SK-N-SH treated with all-trans-retinoic acid at 6 μM for 48 hours (cell line): ENCODE results near the gene C1QL2.

Source experiments
- ATAC-seq: fragments of 200-7000 bp; cut with Tn5 transposase; 3 replicates; pipeline ENCODE4 v1.9.1; 2020; ENCODE audit warnings: mild to moderate bottlenecking, moderate library complexity
- ARNTL ChIP-seq: fragments of 450-650 bp; formaldehyde crosslinking; IDR thresholded peaks from 2 replicates; pipeline ENCODE4 v1.5.0; 2020; ENCODE audit warnings: low read depth, mild to moderate bottlenecking, moderate library complexity, borderline replicate concordance
- BACH2 ChIP-seq: fragments of 250-450 bp; sonication (Bioruptor Pico); IDR thresholded peaks from 2 replicates; pipeline ENCODE4 v1.9.0; 2021; ENCODE audit warnings: mild to moderate bottlenecking, borderline replicate concordance
- CSDC2 ChIP-seq: fragments of 250-450 bp; sonication (Bioruptor Pico); IDR thresholded peaks from 2 replicates; pipeline ENCODE4 v1.5.0; 2020; ENCODE audit warnings: mild to moderate bottlenecking, moderate library complexity
- ESRRG ChIP-seq: fragments of 250-450 bp; sonication (Bioruptor Pico); IDR thresholded peaks from 2 replicates; pipeline ENCODE4 v1.6.1; 2021; ENCODE audit warnings: mild to moderate bottlenecking
- GLIS3 ChIP-seq: fragments of 250-450 bp; sonication (Bioruptor Pico); IDR thresholded peaks from 2 replicates; pipeline ENCODE4 v1.5.0; 2020; ENCODE audit warnings: mild to moderate bottlenecking, moderate library complexity
- OSR1 ChIP-seq: fragments of 250-450 bp; sonication (Bioruptor Pico); IDR thresholded peaks from 2 replicates; pipeline ENCODE4 v1.8.0; 2022; ENCODE audit warnings: moderate library complexity, mild to moderate bottlenecking, inconsistent platforms
- PPARA ChIP-seq: fragments of 250-450 bp; sonication (Bioruptor Pico); IDR thresholded peaks from 2 replicates; pipeline ENCODE4 v1.5.0; 2020; ENCODE audit warnings: mild to moderate bottlenecking, borderline replicate concordance
- RARB ChIP-seq: fragments of 250-450 bp; sonication (Bioruptor Pico); IDR thresholded peaks from 2 replicates; pipeline ENCODE4 v1.8.0; 2021; ENCODE audit warnings: mild to moderate bottlenecking, moderate library complexity
- SNAI2 ChIP-seq: fragments of 250-450 bp; sonication (Bioruptor Pico); IDR thresholded peaks from 2 replicates; pipeline ENCODE4 v1.5.0; 2020; ENCODE audit warnings: mild to moderate bottlenecking, moderate library complexity
- TCF4 ChIP-seq: fragments of 250-450 bp; sonication (Bioruptor Pico); IDR thresholded peaks from 2 replicates; pipeline ENCODE4 v1.8.0; 2021; ENCODE audit warnings: mild to moderate bottlenecking, moderate library complexity, borderline replicate concordance
- TOX ChIP-seq: fragments of 250-450 bp; sonication (Bioruptor Pico); IDR thresholded peaks from 2 replicates; pipeline ENCODE4 v1.8.0; 2021; ENCODE audit warnings: mild to moderate bottlenecking, moderate library complexity, borderline replicate concordance
- ZC3H10 ChIP-seq: fragments of 250-450 bp; sonication (Bioruptor Pico); IDR thresholded peaks from 2 replicates; pipeline ENCODE4 v1.5.1; 2021; ENCODE audit warnings: mild to moderate bottlenecking, moderate library complexity
- ZFP3 ChIP-seq: fragments of 250-450 bp; sonication (Bioruptor Pico); IDR thresholded peaks from 2 replicates; pipeline ENCODE4 v1.5.0; 2020; ENCODE audit warnings: mild to moderate bottlenecking, moderate library complexity
- ZFP30 ChIP-seq: fragments of 450-650 bp; formaldehyde crosslinking; IDR thresholded peaks from 2 replicates; pipeline ENCODE4 v1.5.0; 2022; ENCODE audit warnings: mild to moderate bottlenecking, moderate library complexity
- ZNF565 ChIP-seq: fragments of 450-650 bp; formaldehyde crosslinking; conservative IDR thresholded peaks from 2 replicates; pipeline ENCODE4 v1.5.0; 2020; ENCODE audit warnings: low read depth, mild to moderate bottlenecking, moderate library complexity
- ZNF70 ChIP-seq: fragments of 450-650 bp; formaldehyde crosslinking; IDR thresholded peaks from 2 replicates; pipeline ENCODE4 v1.5.0; 2020; ENCODE audit warnings: mild to moderate bottlenecking, moderate library complexity
- ZNF8 ChIP-seq: fragments of 450-650 bp; formaldehyde crosslinking; IDR thresholded peaks from 2 replicates; pipeline ENCODE4 v1.5.0; 2020; ENCODE audit warnings: mild to moderate bottlenecking, moderate library complexity
- TF ChIP-seq, protein P1 (sequence below): fragments of 250-450 bp; sonication (Bioruptor Pico); IDR thresholded peaks from 2 replicates; pipeline ENCODE4 v1.8.0; 2020; ENCODE audit warnings: mild to moderate bottlenecking, moderate library complexity, borderline replicate concordance
- TF ChIP-seq, protein P2 (sequence below): fragments of 250-450 bp; sonication (Bioruptor Pico); IDR thresholded peaks from 2 replicates; pipeline ENCODE4 v1.5.0; 2020; ENCODE audit warnings: mild to moderate bottlenecking, moderate library complexity
- TF ChIP-seq, protein P3 (sequence below): fragments of 250-450 bp; sonication (Bioruptor Pico); IDR thresholded peaks from 2 replicates; pipeline ENCODE4 v1.5.1; 2021; ENCODE audit warnings: mild to moderate bottlenecking, moderate library complexity
- TF ChIP-seq, protein P4 (sequence below): fragments of 250-450 bp; sonication (Bioruptor Pico); IDR thresholded peaks from 2 replicates; pipeline ENCODE4 v1.5.1; 2020; ENCODE audit warnings: low read depth, mild to moderate bottlenecking, moderate library complexity

The C1QL2 gene

DNA sequence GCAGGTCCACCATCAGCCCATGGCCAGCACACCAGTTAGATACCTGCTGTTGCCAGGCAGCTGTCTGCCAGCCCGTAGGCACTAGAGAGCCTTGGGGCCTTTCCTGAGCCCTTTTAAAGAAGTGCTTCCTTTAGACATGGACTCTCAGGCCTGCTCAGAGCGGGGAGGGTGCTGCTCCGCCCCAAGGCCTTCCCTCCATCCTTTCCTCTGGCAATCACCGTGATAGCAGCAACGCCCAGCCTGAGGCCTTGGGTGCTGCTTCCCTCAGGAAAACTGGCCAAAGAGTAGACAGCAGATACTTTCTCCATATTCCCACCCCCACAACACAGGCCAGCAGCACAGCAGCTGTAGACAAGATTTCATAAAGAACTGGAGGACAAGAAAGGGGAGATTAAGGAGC lies 22.3 kb upstream of the C1QL2 start:
- no peak for ATAC-seq
- no peak for TF ChIP-seq CSDC2 (CRISPR knock-in tag)
- no peak for TF ChIP-seq TCF4
- TF ChIP-seq BACH2 (CRISPR knock-in tag), result no peak
- TF ChIP-seq OSR1 (CRISPR knock-in tag), result no peak
- TF ChIP-seq, all 23 proteins: peak for 0

DNA sequence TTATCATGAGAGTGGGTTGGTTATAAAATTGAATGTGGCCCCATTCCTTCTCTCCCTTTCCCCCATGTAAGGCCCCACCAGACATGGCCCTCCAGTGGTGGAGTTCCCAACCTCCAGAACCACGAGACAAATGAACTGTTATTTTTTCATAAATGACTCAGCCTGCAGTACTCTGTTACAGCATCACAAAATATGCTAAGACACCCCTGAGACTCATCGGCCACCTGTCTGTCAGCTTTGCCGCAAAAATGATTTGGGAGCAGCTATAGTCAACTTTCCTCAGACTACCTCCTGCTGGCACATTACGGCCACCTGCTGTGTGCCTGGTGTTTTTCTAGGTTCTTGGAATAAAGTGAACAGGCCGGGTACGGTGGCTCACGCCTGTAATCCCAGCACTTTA lies 21.4 kb upstream of the C1QL2 start:
- TF ChIP-seq GLIS3 (no peak), OSR1 (CRISPR knock-in tag) (no peak), PPARA (CRISPR knock-in tag) (no peak), ARNTL (CRISPR knock-in tag) (no peak), CSDC2 (CRISPR knock-in tag) (no peak), ZNF565 (CRISPR knock-in tag) (no peak), TCF4 (no peak), ZNF8 (CRISPR knock-in tag) (no peak), BACH2 (CRISPR knock-in tag) (no peak), ESRRG (CRISPR knock-in tag) (no peak), SNAI2 (CRISPR knock-in tag) (no peak)
- TF ChIP-seq, protein P1, sequence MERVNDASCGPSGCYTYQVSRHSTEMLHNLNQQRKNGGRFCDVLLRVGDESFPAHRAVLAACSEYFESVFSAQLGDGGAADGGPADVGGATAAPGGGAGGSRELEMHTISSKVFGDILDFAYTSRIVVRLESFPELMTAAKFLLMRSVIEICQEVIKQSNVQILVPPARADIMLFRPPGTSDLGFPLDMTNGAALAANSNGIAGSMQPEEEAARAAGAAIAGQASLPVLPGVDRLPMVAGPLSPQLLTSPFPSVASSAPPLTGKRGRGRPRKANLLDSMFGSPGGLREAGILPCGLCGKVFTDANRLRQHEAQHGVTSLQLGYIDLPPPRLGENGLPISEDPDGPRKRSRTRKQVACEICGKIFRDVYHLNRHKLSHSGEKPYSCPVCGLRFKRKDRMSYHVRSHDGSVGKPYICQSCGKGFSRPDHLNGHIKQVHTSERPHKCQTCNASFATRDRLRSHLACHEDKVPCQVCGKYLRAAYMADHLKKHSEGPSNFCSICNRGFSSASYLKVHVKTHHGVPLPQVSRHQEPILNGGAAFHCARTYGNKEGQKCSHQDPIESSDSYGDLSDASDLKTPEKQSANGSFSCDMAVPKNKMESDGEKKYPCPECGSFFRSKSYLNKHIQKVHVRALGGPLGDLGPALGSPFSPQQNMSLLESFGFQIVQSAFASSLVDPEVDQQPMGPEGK (CRISPR knock-in tag), result no peak
- TF ChIP-seq, protein P2, sequence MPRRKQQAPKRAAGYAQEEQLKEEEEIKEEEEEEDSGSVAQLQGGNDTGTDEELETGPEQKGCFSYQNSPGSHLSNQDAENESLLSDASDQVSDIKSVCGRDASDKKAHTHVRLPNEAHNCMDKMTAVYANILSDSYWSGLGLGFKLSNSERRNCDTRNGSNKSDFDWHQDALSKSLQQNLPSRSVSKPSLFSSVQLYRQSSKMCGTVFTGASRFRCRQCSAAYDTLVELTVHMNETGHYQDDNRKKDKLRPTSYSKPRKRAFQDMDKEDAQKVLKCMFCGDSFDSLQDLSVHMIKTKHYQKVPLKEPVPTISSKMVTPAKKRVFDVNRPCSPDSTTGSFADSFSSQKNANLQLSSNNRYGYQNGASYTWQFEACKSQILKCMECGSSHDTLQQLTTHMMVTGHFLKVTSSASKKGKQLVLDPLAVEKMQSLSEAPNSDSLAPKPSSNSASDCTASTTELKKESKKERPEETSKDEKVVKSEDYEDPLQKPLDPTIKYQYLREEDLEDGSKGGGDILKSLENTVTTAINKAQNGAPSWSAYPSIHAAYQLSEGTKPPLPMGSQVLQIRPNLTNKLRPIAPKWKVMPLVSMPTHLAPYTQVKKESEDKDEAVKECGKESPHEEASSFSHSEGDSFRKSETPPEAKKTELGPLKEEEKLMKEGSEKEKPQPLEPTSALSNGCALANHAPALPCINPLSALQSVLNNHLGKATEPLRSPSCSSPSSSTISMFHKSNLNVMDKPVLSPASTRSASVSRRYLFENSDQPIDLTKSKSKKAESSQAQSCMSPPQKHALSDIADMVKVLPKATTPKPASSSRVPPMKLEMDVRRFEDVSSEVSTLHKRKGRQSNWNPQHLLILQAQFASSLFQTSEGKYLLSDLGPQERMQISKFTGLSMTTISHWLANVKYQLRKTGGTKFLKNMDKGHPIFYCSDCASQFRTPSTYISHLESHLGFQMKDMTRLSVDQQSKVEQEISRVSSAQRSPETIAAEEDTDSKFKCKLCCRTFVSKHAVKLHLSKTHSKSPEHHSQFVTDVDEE (CRISPR knock-in tag), result no peak
- TF ChIP-seq, protein P3, sequence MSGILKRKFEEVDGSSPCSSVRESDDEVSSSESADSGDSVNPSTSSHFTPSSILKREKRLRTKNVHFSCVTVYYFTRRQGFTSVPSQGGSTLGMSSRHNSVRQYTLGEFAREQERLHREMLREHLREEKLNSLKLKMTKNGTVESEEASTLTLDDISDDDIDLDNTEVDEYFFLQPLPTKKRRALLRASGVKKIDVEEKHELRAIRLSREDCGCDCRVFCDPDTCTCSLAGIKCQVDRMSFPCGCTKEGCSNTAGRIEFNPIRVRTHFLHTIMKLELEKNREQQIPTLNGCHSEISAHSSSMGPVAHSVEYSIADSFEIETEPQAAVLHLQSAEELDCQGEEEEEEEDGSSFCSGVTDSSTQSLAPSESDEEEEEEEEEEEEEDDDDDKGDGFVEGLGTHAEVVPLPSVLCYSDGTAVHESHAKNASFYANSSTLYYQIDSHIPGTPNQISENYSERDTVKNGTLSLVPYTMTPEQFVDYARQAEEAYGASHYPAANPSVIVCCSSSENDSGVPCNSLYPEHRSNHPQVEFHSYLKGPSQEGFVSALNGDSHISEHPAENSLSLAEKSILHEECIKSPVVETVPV (CRISPR knock-in tag), result no peak
- no peak for ATAC-seq

DNA sequence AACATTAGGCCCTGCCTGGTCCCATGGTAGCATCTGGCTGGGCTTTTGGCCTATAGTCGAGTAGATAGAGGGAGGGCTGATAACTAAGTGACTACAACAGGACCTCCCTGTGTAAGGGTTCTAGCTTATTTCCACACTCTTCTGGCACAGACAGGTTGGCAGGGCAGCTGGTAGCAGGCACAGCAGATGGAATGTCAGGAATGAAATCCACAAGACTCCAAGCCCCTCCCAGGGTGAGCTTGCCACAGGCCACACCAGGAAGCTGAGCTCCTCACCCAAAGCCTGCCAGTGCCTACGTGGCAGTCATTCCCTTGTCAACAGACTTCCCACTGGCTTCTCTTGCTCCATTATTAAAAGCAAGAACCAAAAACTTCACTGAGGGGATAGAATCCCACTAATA lies 20.7 kb upstream of the C1QL2 start:
- peak; percentile 47; the same call in 2 of the 3 replicates for ATAC-seq
- TF ChIP-seq GLIS3, result no peak
- TF ChIP-seq, all 23 proteins: peak for 0

DNA sequence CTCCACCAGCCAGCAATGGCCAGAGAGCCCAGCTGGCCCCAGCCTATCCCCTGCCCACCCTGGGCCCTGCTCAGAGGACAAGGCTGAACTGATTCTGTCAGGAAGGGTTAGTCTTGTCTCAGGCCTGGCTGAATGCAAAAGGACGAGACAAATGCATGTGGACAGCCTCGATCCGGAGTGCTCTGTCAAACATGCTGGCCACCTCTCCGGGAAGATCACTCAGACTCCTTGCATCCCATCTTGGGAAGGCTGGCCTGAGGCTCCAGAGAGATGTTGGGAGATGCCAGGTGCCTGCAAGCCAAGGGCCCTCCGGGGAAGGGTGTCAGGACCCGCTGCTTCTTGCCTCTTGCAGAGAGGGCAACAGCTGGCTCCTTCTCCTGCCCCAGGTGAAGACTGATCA lies 20.2 kb upstream of the C1QL2 start:
- TF ChIP-seq ESRRG (CRISPR knock-in tag) (no peak), ZNF8 (CRISPR knock-in tag) (no peak), TCF4 (no peak), RARB (CRISPR knock-in tag) (no peak), ARNTL (CRISPR knock-in tag) (no peak)
- TF ChIP-seq, all 23 proteins: peak for 0
- no peak for ATAC-seq

DNA sequence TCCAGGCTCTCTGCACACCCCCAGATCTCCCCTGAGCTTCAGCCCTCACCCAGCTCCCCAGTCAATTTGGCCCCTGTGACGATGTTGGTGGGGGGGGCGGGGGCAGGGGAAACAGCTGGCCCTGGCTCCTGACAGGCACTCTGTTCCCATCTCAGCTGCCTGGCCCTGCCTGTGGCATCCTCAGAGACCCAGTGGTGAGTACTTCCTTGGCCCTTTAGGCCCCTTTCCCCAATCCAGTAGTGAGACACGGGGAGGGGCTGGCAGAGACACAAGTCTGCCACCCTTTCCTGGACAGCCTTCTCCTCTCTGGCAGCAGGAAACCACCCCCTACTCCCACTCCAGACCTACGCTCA lies 19.3 kb upstream of the C1QL2 start:
- ATAC-seq, result no peak
- TF ChIP-seq, protein P1 (CRISPR knock-in tag), result no peak
- no peak for TF ChIP-seq ZNF8 (CRISPR knock-in tag)
- no peak for TF ChIP-seq ZNF565 (CRISPR knock-in tag)
- TF ChIP-seq, protein P2 (CRISPR knock-in tag), result no peak
- no peak for TF ChIP-seq GLIS3
- TF ChIP-seq ZNF70 (CRISPR knock-in tag), result no peak
- no peak for TF ChIP-seq ARNTL (CRISPR knock-in tag)
- TF ChIP-seq ZFP30, result no peak
- no peak for TF ChIP-seq ZC3H10 (CRISPR knock-in tag)
- no peak for TF ChIP-seq TOX (CRISPR knock-in tag)
- no peak for TF ChIP-seq BACH2 (CRISPR knock-in tag)
- TF ChIP-seq ZFP3 (CRISPR knock-in tag), result no peak
- TF ChIP-seq, protein P4, sequence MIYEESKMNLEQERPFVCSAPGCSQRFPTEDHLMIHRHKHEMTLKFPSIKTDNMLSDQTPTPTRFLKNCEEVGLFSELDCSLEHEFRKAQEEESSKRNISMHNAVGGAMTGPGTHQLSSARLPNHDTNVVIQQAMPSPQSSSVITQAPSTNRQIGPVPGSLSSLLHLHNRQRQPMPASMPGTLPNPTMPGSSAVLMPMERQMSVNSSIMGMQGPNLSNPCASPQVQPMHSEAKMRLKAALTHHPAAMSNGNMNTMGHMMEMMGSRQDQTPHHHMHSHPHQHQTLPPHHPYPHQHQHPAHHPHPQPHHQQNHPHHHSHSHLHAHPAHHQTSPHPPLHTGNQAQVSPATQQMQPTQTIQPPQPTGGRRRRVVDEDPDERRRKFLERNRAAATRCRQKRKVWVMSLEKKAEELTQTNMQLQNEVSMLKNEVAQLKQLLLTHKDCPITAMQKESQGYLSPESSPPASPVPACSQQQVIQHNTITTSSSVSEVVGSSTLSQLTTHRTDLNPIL (CRISPR knock-in tag), result no peak
- TF ChIP-seq SNAI2 (CRISPR knock-in tag), result no peak
- no peak for TF ChIP-seq RARB (CRISPR knock-in tag)
